HCT116 (cell line): Measurements from ENCODE around the gene GSTM1.

Source experiments
- POLR2A ChIP-seq: IDR thresholded peaks from 2 replicates; pipeline ENCODE4 v1.7.0; 2011; ENCODE audit warnings: borderline replicate concordance; ENCODE audit not compliant: insufficient read depth, insufficient read length; ENCODE audit errors: extremely low read depth
- RAD21 ChIP-seq: IDR thresholded peaks from 2 replicates; pipeline ENCODE4 v1.6.1; 2012; ENCODE audit warnings: low read depth, mild to moderate bottlenecking

- TF ChIP-seq POLR2A = no peak
- TF ChIP-seq RAD21 = no peak
These were observed 30.2 kb upstream of the GSTM1 start for GRCh38 chr1:109657395-109657794.
